HG03135 (cell line): ENCODE results near the gene SH2D1A.
"Not testable (repeated sequence)": the region's sequence is repeated elsewhere in the genome, so short reads cannot be mapped to it uniquely, and the experiment has no call there.

Experiments used
- ATAC-seq: cut with Tn5 transposase; IDR thresholded peaks from one replicate; pipeline ENCODE4 v1.9.1; 2021; ENCODE audit warnings: mild to moderate bottlenecking, moderate library complexity; ENCODE audit not compliant: unreplicated experiment

Gene SH2D1A

GRCh38 chrX:124346117-124346876, at the start of gene SH2D1A:
Gene SH2D1A, plus strand, starts transcription at chrX:124346563. Its CDS starts 80 bp downstream, at chrX:124346643.
- no peak for ATAC-seq

GRCh38 chrX:124299323-124299722, 47.0 kb upstream of the SH2D1A start:
- not testable (repeated sequence) for ATAC-seq

GRCh38 chrX:124300405-124300804, 46.0 kb upstream of the SH2D1A start:
- no peak for ATAC-seq

GRCh38 chrX:124307253-124307907, 39.0 kb upstream of the SH2D1A start:
- no peak for ATAC-seq

- no peak for ATAC-seq
Observed at GRCh38 chrX:124325732-124326131, 20.6 kb upstream of the SH2D1A start.

GRCh38 chrX:124328765-124329164, 17.6 kb upstream of the SH2D1A start:
- ATAC-seq: no peak

- no peak for ATAC-seq
Observed at GRCh38 chrX:124332481-124333424, 13.6 kb upstream of the SH2D1A start, which contains the start of gene TEX13D. Gene TEX13D, plus strand, starts transcription at chrX:124332660. Its CDS starts 258 bp downstream, at chrX:124332918.

GRCh38 chrX:124333862-124334261, 12.5 kb upstream of the SH2D1A start:
- ATAC-seq: no peak

- not testable (repeated sequence) for ATAC-seq
Observed at GRCh38 chrX:124334555-124334954, 11.8 kb upstream of the SH2D1A start.

- ATAC-seq: no peak
Observed at GRCh38 chrX:124335598-124335997, 10.8 kb upstream of the SH2D1A start.

- no peak for ATAC-seq
Observed at GRCh38 chrX:124337916-124338315, 8.4 kb upstream of the SH2D1A start.

GRCh38 chrX:124338733-124339514, 7.4 kb upstream of the SH2D1A start:
- ATAC-seq: no peak

GRCh38 chrX:124341396-124342132, 4.8 kb upstream of the SH2D1A start:
- no peak for ATAC-seq

GRCh38 chrX:124342174-124342867, 4.0 kb upstream of the SH2D1A start:
- ATAC-seq: no peak

GRCh38 chrX:124343016-124343415, 3.3 kb upstream of the SH2D1A start:
- ATAC-seq: no peak

GRCh38 chrX:124344246-124344645, 2.1 kb upstream of the SH2D1A start:
- ATAC-seq: no peak

GRCh38 chrX:124346877-124347241, 496 bp downstream of the SH2D1A start:
- no peak for ATAC-seq

GRCh38 chrX:124347242-124347641, 879 bp downstream of the SH2D1A start:
- no peak for ATAC-seq

GRCh38 chrX:124348182-124348581, 1.8 kb downstream of the SH2D1A start:
- no peak for ATAC-seq
